H7 (cell line): Measurements from ENCODE around the gene COMTD1. TPM values are rescaled to one million over a fixed set of nuclear protein-coding genes. Genes with fewer than 3 reads are reported as not detected.
"Not testable (repeated sequence)": the region's sequence is repeated elsewhere in the genome, so short reads cannot be mapped to it uniquely, and the experiment has no call there.

Experiments
- DNase-seq: peaks from one replicate; pipeline ENCODE4 v3.0.0; 2012
- H3K27me3 ChIP-seq: 2 replicates; pipeline ENCODE4 v1.6.0; 2011; ENCODE audit warnings: mild to moderate bottlenecking, low read length; ENCODE audit not compliant: control insufficient read depth, insufficient read depth
- H3K36me3 ChIP-seq: replicated peaks from 2 replicates; pipeline ENCODE4 v1.5.1; 2011; ENCODE audit warnings: low read length; ENCODE audit not compliant: control insufficient read depth, insufficient read depth
- H3K4me3 ChIP-seq: 2 replicates; pipeline ENCODE4 v1.5.1; 2011; ENCODE audit warnings: low read depth, mild to moderate bottlenecking, control low read depth, low read length, moderate library complexity; ENCODE audit not compliant: insufficient read depth
- total RNA-seq: library from RNA; depleted of rRNA; stranded (reverse); fragments of >200 nt; shearing (Covaris generic); gene quantifications from 2 replicates; pipeline ENCODE4 v1.2.3, GENCODE V29; 2014

COMTD1 gene
- total RNA-seq, 1 experiment from 2014 or later = 36.6 TPM

GRCh38 chr10:75201793-75202307, 33.9 kb downstream of the COMTD1 start:
- no peak overlapping the region for H3K4me3 ChIP-seq
- DNase-seq = no peak
- H3K36me3 ChIP-seq = no peaks in the 10 kb centered on the region
- H3K27me3 ChIP-seq = no peaks in the 10 kb centered on the region

- not testable (repeated sequence) for DNase-seq
These were observed 35.8 kb downstream of the COMTD1 start for GRCh38 chr10:75199949-75200348.

GRCh38 chr10:75197906-75198305, 37.9 kb downstream of the COMTD1 start:
- Histone ChIP-seq H3K27me3 (no peaks in the 10 kb centered on the region), H3K4me3 (no peak overlapping the region), H3K36me3 (no peaks in the 10 kb centered on the region)
- no peak for DNase-seq

More at GRCh38 chr10:75199949-75200348, 35.8 kb downstream of the COMTD1 start:
- H3K27me3 ChIP-seq, H3K4me3 ChIP-seq, H3K36me3 ChIP-seq: not testable (repeated sequence)

- Histone ChIP-seq H3K36me3 (no peaks in the 10 kb centered on the region), H3K4me3 (no peak overlapping the region), H3K27me3 (no peaks in the 10 kb centered on the region)
- no peak for DNase-seq
These were observed 38.7 kb downstream of the COMTD1 start for GRCh38 chr10:75197066-75197465.

- no peak for DNase-seq
- H3K36me3 ChIP-seq = no peaks in the 10 kb centered on the region
These were observed 40.6 kb downstream of the COMTD1 start for GRCh38 chr10:75195035-75195763.

GRCh38 chr10:75194625-75195024, 41.1 kb downstream of the COMTD1 start:
- not testable (repeated sequence) for H3K36me3 ChIP-seq, H3K4me3 ChIP-seq, DNase-seq, H3K27me3 ChIP-seq

More at GRCh38 chr10:75195035-75195763, 40.6 kb downstream of the COMTD1 start:
- Histone ChIP-seq H3K27me3 (no peaks in the 10 kb centered on the region), H3K4me3 (no peak overlapping the region)

GRCh38 chr10:75191821-75192568, 43.8 kb downstream of the COMTD1 start:
- H3K36me3 ChIP-seq = no peaks in the 10 kb centered on the region
- no peak for DNase-seq
- no peak overlapping the region for H3K4me3 ChIP-seq
- H3K27me3 ChIP-seq = no peaks in the 10 kb centered on the region

GRCh38 chr10:75189266-75190096, 46.3 kb downstream of the COMTD1 start:
- no peak overlapping the region for H3K4me3 ChIP-seq
- no peaks in the 10 kb centered on the region for H3K36me3 ChIP-seq
- no peak for DNase-seq
- H3K27me3 ChIP-seq = no peaks in the 10 kb centered on the region

GRCh38 chr10:75188522-75188921, 47.2 kb downstream of the COMTD1 start:
- H3K36me3 ChIP-seq, H3K27me3 ChIP-seq: not testable (repeated sequence)

GRCh38 chr10:75187961-75188426, 47.8 kb downstream of the COMTD1 start:
- H3K27me3 ChIP-seq = no peaks in the 10 kb centered on the region
- H3K4me3 ChIP-seq = no peak overlapping the region

More at GRCh38 chr10:75188522-75188921, 47.2 kb downstream of the COMTD1 start:
- not testable (repeated sequence) for DNase-seq, H3K4me3 ChIP-seq

GRCh38 chr10:75186310-75186709, 49.4 kb downstream of the COMTD1 start:
- no peaks in the 10 kb centered on the region for H3K27me3 ChIP-seq
- DNase-seq = no peak
- H3K36me3 ChIP-seq = no peaks in the 10 kb centered on the region
- no peak overlapping the region for H3K4me3 ChIP-seq

More at GRCh38 chr10:75187961-75188426, 47.8 kb downstream of the COMTD1 start:
- H3K36me3 ChIP-seq = no peaks in the 10 kb centered on the region
- peak; percentile 76 for DNase-seq
